H1 (cell line): ENCODE measurements around the gene MYL6B. TPM values are rescaled to one million over a fixed set of nuclear protein-coding genes. Genes with fewer than 3 reads are reported as not detected.

Experiments
- CTCF ChIA-PET: fragments of 300-600 bp; sonication (Branson Sonifier 250); formaldehyde crosslinking; loops from one replicate; lab custom pipeline; 2021; ENCODE audit not compliant: partially characterized antibody; lab: Charles Lee
- POLR2A ChIA-PET: fragments of 300-600 bp; sonication (Branson Sonifier 250); formaldehyde crosslinking; loops from one replicate; lab custom pipeline; 2021; ENCODE audit warnings: inconsistent platforms; ENCODE audit not compliant: partially characterized antibody; lab: Charles Lee
- DNase-seq, 2 experiments: peaks; one replicate each; pipeline versions ENCODE4 v3.0.0 to v3.0.0-alpha.2; 2010 to 2022; ENCODE audit warnings: low spot score in 2 of 2, low read depth in 1 of 2, mixed read lengths in 1 of 2
- FAIRE-seq: peaks from 2 replicates; lab custom pipeline; 2011; peaks lifted over from hg19 to GRCh38; lab: Jason Lieb, UNC
- H2AFZ ChIP-seq: 2 replicates; pipeline ENCODE4 v1.8.1; 2012; ENCODE audit warnings: low read length, inconsistent platforms
- H2AK5ac ChIP-seq: 2 replicates; pipeline ENCODE4 v1.6.1; 2013; ENCODE audit warnings: low read depth, low read length
- H2BK120ac ChIP-seq: replicated peaks from 2 replicates; pipeline ENCODE3; 2013; ENCODE audit warnings: low read depth, low read length, inconsistent platforms
- H2BK12ac ChIP-seq: 2 replicates; pipeline ENCODE4 v1.6.1; 2013; ENCODE audit warnings: low read depth, low read length
- H2BK15ac ChIP-seq: 2 replicates; pipeline ENCODE4 v1.6.1; 2013; ENCODE audit warnings: low read length
- H2BK20ac ChIP-seq: 2 replicates; pipeline ENCODE4 v1.6.1; 2013; ENCODE audit warnings: low read length
- H2BK5ac ChIP-seq: 2 replicates; pipeline ENCODE4 v1.6.1; 2013; ENCODE audit warnings: low read depth, low read length
- H3K14ac ChIP-seq: 2 replicates; pipeline ENCODE4 v1.6.1; 2013; ENCODE audit warnings: inconsistent platforms; ENCODE audit not compliant: insufficient read length
- H3K18ac ChIP-seq: 2 replicates; pipeline ENCODE4 v1.6.1; 2013; ENCODE audit warnings: low read length; ENCODE audit errors: extremely low read depth
- H3K23ac ChIP-seq: 2 replicates; pipeline ENCODE4 v1.6.1; 2013; ENCODE audit warnings: inconsistent platforms; ENCODE audit not compliant: insufficient read length
- H3K23me2 ChIP-seq: 2 replicates; pipeline ENCODE4 v1.6.1; 2013; ENCODE audit warnings: low read depth, low read length
- H3K27ac ChIP-seq: 2 replicates; pipeline ENCODE4 v1.6.1; 2011; ENCODE audit warnings: low read depth, low read length, inconsistent platforms
- H3K27me3 ChIP-seq, 4 experiments: replicated peaks in 1 of 4; 1 replicate in 1 of 4; 2 replicates in 3 of 4; pipeline versions ENCODE4 v1.6.1 to v1.8.1; 2011 to 2013; ENCODE audit warnings: low read length in 3 of 4, mild to moderate bottlenecking in 3 of 4, inconsistent platforms in 2 of 4, mixed read lengths in 2 of 4, moderate library complexity in 1 of 4; ENCODE audit not compliant: control insufficient read depth in 3 of 4, insufficient read depth in 3 of 4; ENCODE audit errors: extremely low read depth in 1 of 4
- H3K36me3 ChIP-seq, 4 experiments: 2 replicates each; pipeline versions ENCODE4 v1.6.1 to v1.8.1; 2011 to 2013; ENCODE audit warnings: mild to moderate bottlenecking in 4 of 4, low read length in 3 of 4, moderate library complexity in 2 of 4, control low read depth in 1 of 4, inconsistent platforms in 1 of 4; ENCODE audit not compliant: insufficient read depth in 4 of 4, control insufficient read depth in 2 of 4
- H3K4ac ChIP-seq: replicated peaks from 2 replicates; pipeline ENCODE3; 2013; ENCODE audit warnings: low read length, low read depth, mixed read lengths, inconsistent platforms; ENCODE audit not compliant: insufficient read length
- H3K4me1 ChIP-seq, 4 experiments: replicated peaks in 1 of 4; 1 replicate in 1 of 4; 2 replicates in 3 of 4; pipeline versions ENCODE4 v1.6.1 to v1.8.1; 2011 to 2013; ENCODE audit warnings: low read length in 3 of 4, inconsistent platforms in 2 of 4, mixed read lengths in 1 of 4; ENCODE audit not compliant: insufficient read depth in 4 of 4, control insufficient read depth in 3 of 4
- H3K4me2 ChIP-seq, 2 experiments: 2 replicates each; pipeline versions ENCODE4 v1.6.1 to v1.8.1; 2011 to 2013; ENCODE audit warnings: low read depth in 2 of 2, low read length in 2 of 2, control low read depth in 1 of 2, inconsistent platforms in 1 of 2, mild to moderate bottlenecking in 1 of 2; ENCODE audit not compliant: insufficient read depth in 1 of 2
- H3K4me3 ChIP-seq, 4 experiments: fragments of 200-600, 300-600 bp in 1 of 4; sonication (generic), shearing (Covaris generic), sonication (Bioruptor Twin) in 1 of 4; 2 replicates each; pipeline versions ENCODE4 v1.5.1 to v1.8.1; 2011 to 2016; ENCODE audit warnings: low read length in 4 of 4, low read depth in 3 of 4, control low read depth in 2 of 4, inconsistent platforms in 2 of 4, mild to moderate bottlenecking in 2 of 4, mixed read lengths in 1 of 4, moderate library complexity in 1 of 4; ENCODE audit not compliant: insufficient read depth in 2 of 4; ENCODE audit errors: extremely low read depth in 1 of 4
- H3K56ac ChIP-seq: replicated peaks from 2 replicates; pipeline ENCODE3; 2013; ENCODE audit warnings: low read depth, mild to moderate bottlenecking, mixed read lengths, low read length, inconsistent platforms; ENCODE audit not compliant: insufficient read length
- H3K79me1 ChIP-seq: 2 replicates; pipeline ENCODE4 v1.6.1; 2013; ENCODE audit warnings: low read depth, low read length, control low read depth
- H3K79me2 ChIP-seq, 2 experiments: 2 replicates each; pipeline versions ENCODE4 v1.6.1 to v1.8.1; 2012 to 2013; ENCODE audit warnings: low read length in 2 of 2, mild to moderate bottlenecking in 2 of 2, inconsistent platforms in 1 of 2; ENCODE audit not compliant: insufficient read depth in 2 of 2, control insufficient read depth in 1 of 2
- H3K9ac ChIP-seq, 4 experiments: replicated peaks in 1 of 4; 1 replicate in 1 of 4; 2 replicates in 3 of 4; pipeline versions ENCODE4 v1.6.1 to v1.8.1; 2011 to 2013; ENCODE audit warnings: low read depth in 3 of 4, low read length in 3 of 4, control low read depth in 2 of 4, mild to moderate bottlenecking in 2 of 4, moderate library complexity in 2 of 4, inconsistent platforms in 1 of 4; ENCODE audit errors: extremely low read depth in 1 of 4
- H3K9me3 ChIP-seq, 2 experiments: 2 replicates each; pipeline versions ENCODE4 v1.6.1 to v1.8.1; 2012 to 2013; ENCODE audit warnings: mild to moderate bottlenecking in 2 of 2, moderate library complexity in 2 of 2, control low read depth in 1 of 2, inconsistent platforms in 1 of 2, low read depth in 1 of 2, low read length in 1 of 2, mixed read lengths in 1 of 2; ENCODE audit not compliant: insufficient read depth in 2 of 2
- H4K20me1 ChIP-seq, 2 experiments: replicated peaks in 1 of 2; 2 replicates each; pipeline versions ENCODE3 to v1.8.1; 2011 to 2013; ENCODE audit warnings: inconsistent platforms in 2 of 2, low read length in 2 of 2, mild to moderate bottlenecking in 1 of 2; ENCODE audit not compliant: insufficient read depth in 2 of 2, control insufficient read depth in 1 of 2
- H4K5ac ChIP-seq: 2 replicates; pipeline ENCODE4 v1.6.1; 2013; ENCODE audit warnings: low read length, low read depth, mixed read lengths, inconsistent platforms; ENCODE audit not compliant: insufficient read length
- H4K8ac ChIP-seq: 2 replicates; pipeline ENCODE4 v1.8.0; 2013; ENCODE audit warnings: mild to moderate bottlenecking, moderate library complexity, low read length, inconsistent platforms; ENCODE audit not compliant: insufficient read depth; ENCODE audit errors: extremely low read depth
- H4K91ac ChIP-seq: replicated peaks from 2 replicates; pipeline ENCODE3; 2013; ENCODE audit warnings: low read length, mixed read lengths, inconsistent platforms; ENCODE audit not compliant: insufficient read length
- JUND ChIP-seq: IDR thresholded peaks from 2 replicates; pipeline ENCODE4 v1.6.1; 2011; ENCODE audit warnings: mild to moderate bottlenecking, improper control_type of control experiment, low read length
- KDM4A ChIP-seq: IDR thresholded peaks from one replicate; pipeline ENCODE4 v1.7.1; 2012; ENCODE audit warnings: low read depth, mild to moderate bottlenecking, moderate library complexity, low read length, inconsistent platforms; ENCODE audit not compliant: severe bottlenecking
- SIN3A ChIP-seq, 2 experiments: IDR thresholded peaks in 1 of 2; conservative IDR thresholded peaks in 1 of 2; 2 replicates each; pipeline ENCODE4 v1.6.1; 2011 to 2012; ENCODE audit warnings: low read length in 2 of 2, improper control_type of control experiment in 1 of 2, low read depth in 1 of 2, mild to moderate bottlenecking in 1 of 2
- YY1 ChIP-seq: IDR thresholded peaks from 2 replicates; pipeline ENCODE4 v1.6.1; 2011; ENCODE audit warnings: low read depth, mild to moderate bottlenecking, low read length
- whole genome bisulfite sequencing, 2 experiments: shearing (Covaris generic) in 1 of 2; methylation state at CpG; one replicate each; pipeline versions ENCODE4 v1.1.6 to v1.1.7; 2013 to 2015; ENCODE audit warnings: low lambda C conversion rate in 2 of 2, mixed read lengths in 2 of 2, inconsistent platforms in 1 of 2, low coverage in 1 of 2, missing lambda C conversion rate in 1 of 2; ENCODE audit not compliant: insufficient replicate concordance in 2 of 2, insufficient coverage in 1 of 2, insufficient read length in 1 of 2; ENCODE audit errors: extremely low coverage in 1 of 2, missing lambda C conversion rate in 1 of 2; 5-methylcytosine and 5-hydroxymethylcytosine counted together
- polyA plus RNA-seq, 7 experiments: library from polyadenylated mRNA; depleted of rRNA in 3 of 7; stranded (reverse) in 5 of 7; unstranded in 2 of 7; fragments of >200 nt in 5 of 7; fragments of 200-250 nt in 2 of 7; gene quantifications; 1 replicate in 5 of 7; 2 replicates in 1 of 7; 4 replicates in 1 of 7; pipeline versions ENCODE4 v1.2.1 to v1.2.3, GENCODE V29; 2011 to 2013; ENCODE audit warnings: missing spikeins in 2 of 7, mixed read lengths in 2 of 7
- total RNA-seq: library from RNA; stranded (reverse); fragmentation: NEBNext Ultra II Directional; extraction: Animal tissue kit (Norgen Biotek cat#: 25700); gene quantifications from 2 replicates; pipeline ENCODE4 v1.2.1, GENCODE V29; 2021

Gene MYL6B
- total and polyA plus RNA-seq, 2 of the 8 experiments (the other 6 are each of a cell fraction or from before 2014, with no cell fraction given) = 163 to 202 TPM

GRCh38 chr12:56122637-56123036, 29.8 kb upstream of the MYL6B start:
- Histone ChIP-seq H3K9me3 (no peaks in the 10 kb centered on the region), H2BK20ac (no peak overlapping the region), H3K14ac (no peak overlapping the region), H3K23me2 (peaks cover 8% of the 10 kb centered on the region), H3K36me3 (peaks cover 0 to 11% (median 4%) of the 10 kb centered on the region in 4 experiments; a peak in 6 of 8 replicates), H2BK15ac (no peak overlapping the region), H2AFZ (no peak overlapping the region), H3K4me2 (no peak overlapping the region), H3K4me1 (peaks cover 0 to 16% (median 10%) of the 10 kb centered on the region in 4 experiments; a peak in 5 of 7 replicates), H2BK5ac (no peak overlapping the region), H3K79me2 (peaks cover 0 to 4% of the 10 kb centered on the region in 2 experiments; a peak in 1 of 4 replicates), H2BK12ac (no peak overlapping the region), H3K27ac (no peak overlapping the region), H3K56ac (no peak overlapping the region), H4K20me1 (peaks cover 0 to 3% of the 10 kb centered on the region in 2 experiments), H3K9ac (no peak overlapping the region), H3K4me3 (no peak overlapping the region), H3K79me1 (no peaks in the 10 kb centered on the region; the same call in 1 of the 2 replicates), H3K18ac (no peak overlapping the region), H2AK5ac (no peak overlapping the region), H3K23ac (no peak overlapping the region), H4K8ac (no peak overlapping the region), H3K4ac (no peak overlapping the region), H2BK120ac (no peak overlapping the region), H4K5ac (no peak overlapping the region), H4K91ac (no peak overlapping the region), H3K27me3 (no peaks in the 10 kb centered on the region)
- no peak for DNase-seq
- WGBS, 2 experiments = 92% methylated on average over 2 of the region's 2 CpGs; no CpG with 5 or more reads in 1 of the 2 experiments
- FAIRE-seq = no peak
- POLR2A ChIA-PET = interaction anchor here (0.6 to 2.2 kb wide), 6 partner anchors 11 to 465 kb away, joined by 3 to 4 read pairs (median 4); no protein-coding TSS in a partner anchor
- CTCF ChIA-PET = interaction anchor here (0.6 to 1.8 kb wide), 6 partner anchors 14 to 255 kb away, joined by 3 to 7 read pairs (median 4); partner anchors contain the start of genes RNF41 and SMARCC2
- TF ChIP-seq YY1 (no peak), SIN3A (conservative IDR thresholded peaks at IDR 0.05 in 1 of 2, IDR thresholded peaks at IDR 0.05 in 1 of 2; ENCODE audit: low read depth in 1 of 2, low read length in 2 of 2) (no peak), JUND (no peak), KDM4A (no peak)
